ENCODE results near the gene ATP2A1.

ATP2A1 gene
- total RNA-seq = 0.56 to 0.97 reads per million in 2 donors

DNA sequence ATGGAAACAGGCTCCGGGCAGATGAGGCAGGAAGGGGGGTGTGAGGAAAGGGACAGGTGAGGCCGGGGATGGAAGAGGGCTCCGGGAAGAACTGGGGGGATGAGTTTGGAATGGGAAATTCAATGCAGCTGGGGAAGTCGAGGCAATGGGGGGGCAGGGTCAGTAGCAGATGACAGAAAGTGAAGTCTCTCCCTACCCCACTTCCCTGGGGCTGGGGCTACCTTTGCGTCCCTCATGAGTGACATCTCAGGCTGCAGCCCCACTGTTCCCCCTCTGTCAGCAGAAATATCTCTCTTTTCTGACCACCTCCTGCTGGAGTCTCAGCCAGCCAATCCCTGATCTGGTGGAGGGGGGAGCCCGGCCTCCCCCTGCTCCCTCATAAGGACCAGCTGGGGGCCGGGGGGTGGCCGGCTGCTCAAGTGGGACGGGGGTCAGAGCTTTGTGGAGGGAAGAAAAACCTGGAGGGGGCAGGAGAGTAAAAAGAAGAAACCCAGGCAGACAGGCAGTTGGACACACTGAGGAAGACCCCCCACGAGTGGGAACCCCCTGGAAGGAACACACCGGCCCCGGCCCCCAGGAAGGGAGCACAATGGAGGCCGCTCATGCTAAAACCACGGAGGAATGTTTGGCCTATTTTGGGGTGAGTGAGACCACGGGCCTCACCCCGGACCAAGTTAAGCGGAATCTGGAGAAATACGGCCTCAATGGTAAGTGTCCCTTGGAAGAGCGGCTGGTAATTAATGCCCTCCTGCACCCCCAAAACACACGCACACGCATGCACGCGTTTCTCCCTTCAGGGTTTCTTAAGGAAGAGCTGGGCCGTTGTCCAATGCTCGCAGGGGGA, at the start of gene ATP2A1:
Gene ATP2A1 (plus strand): TSS at position 406 of the 844 bp plus-strand sequence. CDS start 184 bp downstream, at position 590.
- DNase-seq = no peak

DNA sequence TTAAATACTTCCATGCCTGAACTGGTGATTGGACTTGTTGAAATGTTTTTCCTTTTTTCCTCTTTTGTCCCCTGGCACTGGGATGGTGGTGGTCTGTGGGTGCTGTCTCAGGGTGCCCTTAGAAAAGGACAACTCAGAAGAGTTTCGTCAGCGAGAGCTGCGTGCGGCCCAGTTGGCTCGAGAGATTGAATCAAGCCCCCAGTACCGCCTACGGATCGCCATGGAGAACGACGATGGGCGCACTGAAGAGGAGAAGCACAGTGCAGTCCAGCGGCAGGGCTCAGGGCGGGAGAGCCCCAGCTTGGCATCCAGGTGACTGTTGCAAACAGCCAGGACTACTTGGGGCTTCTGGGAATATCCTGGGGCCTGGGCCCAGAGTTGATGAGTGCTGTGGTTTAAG, 48.5 kb upstream of the ATP2A1 start:
- no peak for DNase-seq

DNA sequence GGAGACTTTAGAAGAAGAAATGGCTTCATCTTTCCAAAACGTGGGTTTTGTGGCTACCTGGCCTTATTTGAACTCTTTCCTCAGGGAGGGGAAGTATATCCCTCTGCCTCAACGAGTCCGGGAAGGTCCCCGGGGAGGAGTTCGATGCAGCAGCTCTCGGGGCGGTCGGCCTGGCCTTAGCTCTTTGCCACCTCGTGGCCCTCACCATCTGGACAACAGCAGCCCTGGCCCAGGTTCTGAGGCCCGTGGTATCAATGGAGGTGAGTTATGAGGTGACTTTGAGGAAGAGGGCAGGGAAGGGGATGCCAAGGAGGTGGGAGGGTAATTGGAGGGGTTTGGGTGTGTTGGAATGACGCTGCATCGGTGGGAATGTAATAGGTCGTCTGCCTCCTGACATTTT, 47.8 kb upstream of the ATP2A1 start:
- DNase-seq = no peak

DNA sequence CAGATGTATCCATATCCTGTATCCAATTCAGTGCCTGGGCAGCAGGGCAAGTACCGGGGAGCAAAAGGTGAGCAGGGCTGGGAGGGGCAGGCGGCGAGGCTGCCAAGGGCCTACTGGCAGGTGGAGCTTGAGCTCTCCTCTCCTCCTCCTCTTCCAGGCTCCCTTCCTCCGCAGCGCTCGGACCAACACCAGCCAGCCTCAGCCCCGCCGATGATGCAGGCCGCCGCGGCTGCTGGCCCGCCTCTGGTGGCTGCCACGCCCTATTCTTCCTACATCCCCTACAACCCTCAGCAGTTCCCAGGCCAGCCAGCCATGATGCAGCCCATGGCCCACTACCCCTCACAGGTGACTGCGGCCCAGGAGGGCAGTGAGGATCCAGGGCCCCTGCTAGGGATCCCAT, 43.9 kb upstream of the ATP2A1 start:
- no peak for DNase-seq

DNA sequence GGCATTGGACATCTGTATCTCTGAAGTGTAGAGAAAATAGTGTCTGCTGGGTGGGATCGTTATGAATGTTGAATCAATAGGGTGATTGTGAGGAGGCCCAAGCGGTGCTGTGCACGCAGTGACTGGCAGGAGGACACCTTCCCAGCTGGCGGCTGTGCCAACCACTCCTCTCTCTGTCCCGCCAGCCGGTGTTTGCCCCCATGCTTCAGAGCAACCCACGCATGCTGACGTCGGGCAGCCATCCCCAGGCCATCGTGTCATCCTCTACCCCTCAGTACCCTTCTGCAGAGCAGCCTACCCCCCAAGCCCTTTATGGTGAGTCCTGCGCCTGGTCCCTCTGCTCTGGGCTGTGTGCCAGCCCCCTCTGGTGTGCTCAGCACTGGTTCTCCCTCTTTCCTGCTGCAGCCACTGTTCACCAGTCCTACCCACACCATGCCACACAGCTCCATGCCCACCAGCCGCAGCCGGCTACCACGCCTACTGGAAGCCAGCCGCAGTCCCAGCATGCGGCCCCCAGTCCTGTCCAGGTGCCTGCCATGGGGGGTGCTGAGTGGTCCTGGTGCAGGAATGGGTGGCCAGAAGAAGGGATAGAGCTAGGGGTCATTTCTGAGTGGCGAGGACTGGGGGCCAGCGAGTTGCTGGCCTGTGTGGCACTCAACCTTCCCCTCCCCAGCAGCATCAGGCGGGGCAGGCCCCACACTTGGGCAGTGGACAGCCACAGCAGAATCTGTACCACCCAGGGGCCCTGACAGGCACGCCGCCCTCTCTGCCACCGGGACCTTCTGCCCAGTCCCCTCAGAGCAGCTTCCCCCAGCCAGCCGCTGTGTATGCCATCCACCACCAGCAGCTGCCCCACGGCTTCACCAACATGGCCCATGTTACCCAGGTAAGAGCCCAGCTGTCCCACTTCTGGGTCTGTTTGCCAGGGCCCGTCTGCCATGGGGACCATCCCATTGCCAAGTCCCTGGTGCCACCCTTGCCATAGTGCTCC, 43.1 kb upstream of the ATP2A1 start:
- no peak for DNase-seq

DNA sequence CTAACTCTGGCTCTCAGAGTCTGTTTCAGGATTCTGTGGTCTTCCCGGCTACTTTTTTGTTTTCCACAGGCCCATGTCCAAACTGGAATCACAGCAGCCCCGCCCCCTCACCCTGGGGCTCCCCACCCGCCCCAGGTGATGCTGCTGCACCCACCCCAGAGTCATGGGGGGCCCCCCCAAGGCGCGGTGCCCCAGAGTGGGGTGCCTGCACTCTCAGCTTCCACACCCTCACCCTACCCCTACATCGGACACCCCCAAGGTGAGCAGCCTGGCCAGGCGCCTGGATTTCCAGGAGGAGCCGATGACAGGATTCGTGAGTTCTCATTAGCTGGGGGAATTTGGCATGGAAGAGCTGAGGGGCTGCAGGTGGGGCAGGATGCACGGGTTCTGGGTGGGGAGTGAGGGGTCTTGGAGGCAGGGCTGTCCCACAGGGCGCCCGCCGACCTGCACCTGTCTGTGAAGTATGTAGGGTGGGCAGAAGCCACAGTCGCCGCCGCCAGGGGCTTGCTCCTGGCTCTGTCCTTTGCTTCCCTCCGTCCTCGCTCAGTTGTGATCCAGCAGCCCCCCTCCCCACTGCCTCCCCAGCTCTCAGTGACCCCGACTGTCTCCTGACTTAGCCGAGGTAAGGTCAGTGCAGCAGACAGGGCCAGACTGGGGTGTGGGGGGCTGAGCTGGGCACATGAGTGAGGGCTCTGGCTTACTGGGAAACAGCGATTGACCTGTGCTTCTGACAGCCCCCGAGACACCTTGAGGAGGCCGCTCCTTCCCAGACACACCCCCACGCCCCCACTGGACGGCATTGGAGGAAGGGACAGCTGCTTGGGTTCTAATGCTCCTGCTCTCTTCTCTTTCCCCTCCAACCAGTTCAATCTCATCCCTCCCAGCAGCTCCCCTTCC, 42.2 kb upstream of the ATP2A1 start:
- no peak for DNase-seq

DNA sequence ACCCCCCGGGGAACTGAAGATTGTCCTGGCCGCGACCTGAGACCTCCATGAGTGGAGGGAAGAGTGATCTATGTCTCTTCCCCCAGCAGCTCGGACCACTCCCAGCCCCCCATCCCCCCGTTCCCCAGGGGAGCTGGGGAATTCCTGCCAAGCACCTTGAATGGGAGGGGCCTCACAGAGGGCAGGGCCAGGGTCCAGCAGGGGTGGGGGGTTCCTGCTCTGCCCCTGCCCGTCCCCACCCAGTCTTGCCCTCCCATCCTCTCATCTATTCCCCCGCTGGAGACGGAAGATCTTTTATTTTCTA, 41.6 kb upstream of the ATP2A1 start:
- DNase-seq = no peak

DNA sequence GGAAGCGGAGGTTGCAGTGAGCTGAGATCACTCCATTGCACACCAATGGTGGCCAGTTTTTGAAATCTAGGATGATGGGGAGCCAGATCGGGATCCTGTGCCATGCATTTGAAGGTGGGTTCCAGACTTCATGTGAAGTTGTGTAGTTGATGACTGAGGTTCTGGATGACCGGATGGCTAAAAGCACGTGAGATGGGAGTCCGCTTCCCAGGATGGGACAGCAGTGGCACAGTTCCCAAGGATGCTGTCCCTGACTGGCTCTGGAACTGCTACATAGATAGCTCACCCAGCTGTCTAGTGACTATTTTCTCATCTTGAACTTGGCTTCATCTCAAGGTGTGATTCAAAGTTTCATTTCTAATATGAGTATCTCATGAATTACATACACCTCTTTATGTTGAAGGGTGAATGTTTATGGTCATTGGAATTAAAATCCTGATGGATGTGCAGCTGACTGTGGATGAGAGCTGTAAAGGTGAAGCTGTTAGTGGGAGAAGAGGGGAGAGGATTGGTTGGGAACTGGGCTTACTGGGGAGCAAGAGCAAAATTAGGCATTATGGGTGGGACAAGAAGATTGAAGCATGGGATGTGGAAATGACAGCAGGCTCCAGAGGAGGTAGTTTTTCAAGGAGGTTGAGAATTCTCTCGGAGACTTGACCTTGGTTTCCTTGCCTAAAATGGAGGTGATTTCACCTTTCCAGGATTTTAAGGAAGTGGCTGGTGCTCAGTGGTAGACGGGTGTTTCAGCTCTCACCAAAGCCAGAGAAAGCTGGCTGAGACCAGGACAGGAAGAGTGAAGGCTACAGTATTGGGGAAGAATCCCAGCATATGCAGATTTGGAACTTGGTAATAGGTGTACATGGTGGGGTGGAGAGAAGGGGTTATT, 40.4 kb upstream of the ATP2A1 start:
- no peak for DNase-seq

DNA sequence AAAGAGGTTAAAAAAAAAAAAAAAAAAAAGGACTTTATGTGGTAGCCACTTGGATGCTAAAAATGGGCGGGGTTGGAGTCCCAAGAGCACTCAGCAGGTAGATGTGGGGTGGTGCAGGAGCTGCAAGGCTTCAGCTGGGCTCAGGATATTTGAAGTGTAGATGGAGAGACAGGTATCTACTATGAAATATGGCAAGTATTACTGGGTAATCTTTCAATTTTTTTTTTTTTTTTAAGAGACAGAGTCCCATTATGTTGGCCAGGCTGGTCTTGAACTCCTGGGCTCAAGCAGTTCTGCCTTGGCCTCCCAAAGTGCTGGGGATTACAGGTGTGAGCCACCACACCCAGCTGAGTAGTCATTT, 39.8 kb upstream of the ATP2A1 start:
- DNase-seq = no peak

DNA sequence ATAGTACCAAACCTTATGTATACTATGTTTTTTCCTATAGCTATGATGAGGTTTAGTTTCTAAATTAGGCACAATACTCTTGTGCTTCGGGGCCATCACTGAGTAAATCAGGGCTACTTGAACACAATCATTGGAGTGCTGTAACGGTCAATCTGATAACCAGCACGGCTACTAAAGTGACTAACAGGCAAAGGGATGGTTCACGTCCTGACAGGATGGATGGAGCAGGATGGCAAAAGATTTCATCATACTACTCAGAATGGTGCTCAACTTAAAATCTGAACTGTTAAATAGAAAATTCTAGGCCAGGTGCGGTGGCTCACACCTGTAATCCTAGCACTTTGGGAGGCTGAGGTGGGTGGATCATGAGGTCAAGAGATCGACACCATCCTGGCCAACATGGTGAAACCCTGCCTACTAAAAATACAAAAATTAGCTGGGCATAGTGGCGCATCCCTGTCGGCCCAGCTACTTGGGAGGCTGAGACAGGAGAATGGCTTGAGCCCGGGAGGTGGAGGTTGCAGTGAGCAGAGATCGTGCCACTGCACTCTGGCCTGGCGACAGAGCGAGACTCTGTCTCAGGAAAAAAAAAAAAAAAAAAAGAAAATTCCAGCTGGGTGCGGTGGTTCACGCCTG, 39.2 kb upstream of the ATP2A1 start:
- no peak for DNase-seq

DNA sequence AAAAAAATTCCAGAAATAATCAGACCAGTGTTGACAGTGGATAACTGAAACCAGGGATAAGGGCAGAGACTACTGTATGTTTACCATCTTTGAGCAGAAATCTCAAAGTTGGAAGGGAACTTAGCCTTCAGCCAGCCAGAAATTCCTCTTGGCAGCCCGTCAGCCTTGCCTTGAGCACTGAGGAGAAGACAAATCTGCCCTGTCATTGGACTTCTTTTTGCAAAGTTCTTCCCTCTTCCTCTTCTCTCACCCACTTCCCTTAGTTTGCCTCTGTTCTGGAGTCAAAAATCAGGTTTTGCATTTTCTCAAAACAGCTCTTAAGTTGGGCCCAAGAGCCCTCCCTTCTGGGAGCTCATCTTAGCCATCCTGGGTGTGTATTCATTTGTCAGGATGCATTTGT, 38.4 kb upstream of the ATP2A1 start:
- DNase-seq = no peak

DNA sequence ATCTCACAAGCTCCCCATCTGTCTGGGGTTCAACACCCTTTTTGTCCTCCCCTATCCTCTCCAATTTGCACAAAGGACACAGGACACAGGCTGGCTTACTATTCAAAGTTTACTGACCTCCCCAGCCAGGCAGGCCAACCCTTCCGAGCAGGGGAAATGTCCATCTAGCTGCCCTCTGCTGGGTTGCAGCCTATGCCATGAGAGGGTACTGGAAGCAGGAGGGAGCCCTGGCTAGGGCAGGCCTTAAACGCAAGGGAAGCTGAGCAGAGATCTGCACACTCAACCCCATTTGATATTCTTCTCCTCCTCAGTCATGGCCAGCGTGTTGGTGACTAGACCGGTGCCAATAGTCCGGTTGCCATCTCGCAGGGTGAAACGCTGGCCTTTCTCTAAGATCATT, 35.6 kb upstream of the ATP2A1 start:
- no peak for DNase-seq

DNA sequence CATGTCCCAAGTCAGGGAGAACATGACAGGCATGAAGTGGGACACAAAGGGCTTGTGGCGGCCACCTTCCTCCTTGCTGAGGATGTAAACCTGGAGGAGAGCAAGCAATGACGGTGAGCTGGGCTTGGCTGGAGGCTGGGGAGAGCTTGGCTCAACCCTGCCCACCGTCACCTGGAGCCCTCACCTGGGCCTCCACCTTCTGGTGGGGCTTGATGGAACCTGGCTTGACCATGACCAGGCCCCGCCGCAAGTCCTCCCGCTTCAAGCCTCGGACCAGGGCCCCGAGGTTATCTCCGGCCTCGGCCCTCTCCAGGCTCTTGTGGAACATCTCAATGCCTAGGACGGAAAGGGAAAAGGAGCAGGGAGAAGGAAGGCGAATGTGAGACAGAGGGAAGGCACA, 34.5 kb upstream of the ATP2A1 start:
- DNase-seq = no peak

DNA sequence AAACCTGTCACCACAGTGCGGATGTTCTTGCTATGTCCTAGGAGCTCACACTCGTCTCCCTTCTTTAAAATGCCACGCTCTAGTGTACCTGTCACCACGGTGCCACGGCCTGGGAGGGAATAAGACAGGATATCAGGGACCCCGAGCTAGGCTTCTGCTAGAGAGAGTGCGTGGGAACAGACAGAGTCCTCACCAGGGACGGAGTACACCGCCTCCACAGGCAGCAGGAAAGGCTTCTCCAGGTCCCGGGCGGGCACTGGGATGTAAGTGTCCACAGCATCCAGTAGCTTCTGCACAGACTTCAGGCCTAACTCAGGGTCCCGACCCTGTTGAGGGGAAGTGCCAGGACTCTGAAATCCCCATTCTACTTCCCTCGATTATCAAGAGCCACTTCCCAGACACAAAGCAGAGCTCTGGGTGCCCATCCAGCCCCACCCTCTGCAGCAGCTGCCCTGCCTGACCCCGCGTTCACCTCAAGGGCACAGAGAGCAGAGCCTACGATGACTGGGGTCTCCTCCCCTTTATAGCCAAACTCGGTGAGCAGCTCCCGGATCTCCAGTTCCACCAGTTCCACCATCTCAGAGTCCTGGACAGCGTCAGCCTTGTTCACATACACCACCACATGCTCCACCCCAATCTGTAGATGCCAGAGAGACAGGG, 33.9 kb upstream of the ATP2A1 start:
- DNase-seq = no peak

DNA sequence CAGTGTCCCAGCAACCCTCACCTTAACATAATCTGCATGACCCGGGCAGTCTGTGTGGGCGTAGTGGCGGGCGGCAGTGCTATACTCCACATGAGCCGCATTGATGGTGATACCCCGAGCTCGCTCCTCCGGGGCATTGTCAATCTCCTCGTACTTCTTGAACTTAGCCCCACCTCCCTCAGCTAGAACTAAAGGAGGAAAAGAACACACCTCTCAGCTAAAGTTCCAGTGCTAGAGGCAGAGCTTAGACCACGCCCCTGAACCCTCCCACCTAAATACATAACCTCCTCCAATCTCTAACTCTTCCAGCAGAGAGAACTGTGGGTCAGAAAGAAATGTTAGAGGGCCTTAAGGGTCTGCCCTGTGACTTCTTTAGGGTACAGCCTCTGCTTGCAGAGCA, 33.0 kb upstream of the ATP2A1 start:
- DNase-seq = no peak

DNA sequence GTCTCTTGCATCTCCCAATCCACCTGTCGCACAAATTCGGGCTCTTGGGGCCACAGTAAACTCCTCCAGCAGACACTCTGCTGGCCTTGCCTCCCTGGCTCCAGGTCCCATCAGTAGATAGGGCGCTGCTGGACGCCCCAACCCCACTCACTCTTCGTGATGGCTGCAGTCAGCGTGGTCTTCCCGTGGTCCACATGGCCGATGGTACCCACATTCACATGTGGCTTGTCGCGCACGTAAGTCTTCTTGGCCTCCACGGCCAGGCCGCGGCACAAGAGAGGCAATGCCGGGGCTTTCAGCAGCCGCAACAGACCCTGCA, 32.6 kb upstream of the ATP2A1 start:
- DNase-seq = no peak

DNA sequence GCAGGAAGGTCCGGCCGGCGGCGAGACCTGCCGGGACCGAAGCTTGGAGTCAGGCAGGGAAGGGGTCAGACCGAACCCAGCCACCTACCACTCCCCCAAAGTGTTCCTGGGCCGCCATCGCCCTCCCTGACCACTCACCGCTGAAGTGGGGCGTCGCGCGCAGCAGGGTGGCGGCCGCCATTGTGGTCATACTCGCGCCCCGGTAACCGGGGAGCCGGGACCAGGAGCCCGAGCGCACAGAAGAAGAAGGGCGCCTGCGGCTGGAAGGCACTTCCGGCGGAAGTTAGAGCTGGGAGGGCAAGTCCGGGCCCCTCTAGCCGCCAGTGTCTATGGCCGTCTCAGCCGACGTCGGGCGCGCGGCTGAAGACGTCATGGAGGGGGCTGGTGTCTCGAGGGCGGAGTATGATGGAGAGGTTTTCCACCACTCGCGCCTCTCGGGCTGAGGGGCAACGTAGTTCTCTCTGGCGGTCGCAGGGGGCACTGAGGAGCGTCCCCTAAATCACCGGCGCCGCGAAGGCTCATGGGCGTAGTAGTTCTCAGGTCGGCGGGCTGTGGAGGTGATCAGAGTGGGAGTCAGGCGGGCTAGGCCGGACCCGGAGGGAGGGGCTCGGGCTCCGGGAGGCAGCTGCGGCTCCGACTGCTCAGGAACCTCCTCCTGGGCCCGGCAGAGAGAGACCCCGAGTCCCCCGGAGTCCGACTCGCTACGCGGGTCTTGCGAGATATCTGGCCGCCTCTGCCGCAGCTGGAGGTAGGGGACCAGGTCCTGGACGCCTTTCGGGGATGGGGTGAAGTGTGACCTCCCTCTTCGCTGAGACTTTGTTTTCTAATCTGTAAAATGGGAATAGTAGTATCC, 32.0 kb upstream of the ATP2A1 start, which contains the start of gene TUFM:
Gene TUFM (minus strand): TSS at position 269 of the 853 bp plus-strand sequence. CDS start 79 bp downstream, at position 190.
- DNase-seq = peak; percentile 97

DNA sequence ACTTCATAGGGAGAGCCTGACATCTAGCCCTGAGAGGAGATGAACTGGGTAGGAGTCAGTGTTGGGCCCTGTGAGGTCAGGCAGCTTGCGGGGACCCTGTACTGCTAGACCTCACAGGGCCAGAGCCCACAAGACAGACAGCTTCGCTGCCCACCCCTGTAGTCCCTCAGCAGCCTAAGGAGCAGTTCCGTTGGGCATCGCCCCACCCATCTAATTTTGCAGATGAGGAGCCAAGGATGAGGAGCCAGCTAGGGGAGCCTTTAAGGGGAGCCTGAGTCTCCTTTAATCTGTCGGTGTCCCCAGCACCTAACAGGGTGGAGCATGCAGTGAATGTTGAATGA, 31.4 kb upstream of the ATP2A1 start:
- DNase-seq = no peak

DNA sequence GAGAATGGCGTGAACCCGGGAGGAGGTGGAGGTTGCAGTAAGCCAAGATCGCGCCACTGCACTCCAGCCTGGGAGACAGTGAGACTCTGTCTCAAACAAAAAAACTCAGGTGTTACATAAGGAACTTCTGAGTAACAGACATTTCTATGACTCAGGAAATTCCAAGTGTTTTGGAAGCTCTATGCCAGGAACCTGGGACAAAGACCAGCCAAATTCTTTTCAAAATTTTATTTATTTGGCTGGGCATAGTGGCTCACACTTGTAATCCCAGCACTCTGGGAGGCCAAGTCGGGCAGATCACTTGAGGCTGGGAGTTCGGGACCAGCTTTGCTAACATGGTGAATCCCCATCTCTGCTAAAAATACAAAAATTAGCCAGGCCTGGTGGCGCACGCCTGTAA, 19.9 kb upstream of the ATP2A1 start:
- DNase-seq = no peak

DNA sequence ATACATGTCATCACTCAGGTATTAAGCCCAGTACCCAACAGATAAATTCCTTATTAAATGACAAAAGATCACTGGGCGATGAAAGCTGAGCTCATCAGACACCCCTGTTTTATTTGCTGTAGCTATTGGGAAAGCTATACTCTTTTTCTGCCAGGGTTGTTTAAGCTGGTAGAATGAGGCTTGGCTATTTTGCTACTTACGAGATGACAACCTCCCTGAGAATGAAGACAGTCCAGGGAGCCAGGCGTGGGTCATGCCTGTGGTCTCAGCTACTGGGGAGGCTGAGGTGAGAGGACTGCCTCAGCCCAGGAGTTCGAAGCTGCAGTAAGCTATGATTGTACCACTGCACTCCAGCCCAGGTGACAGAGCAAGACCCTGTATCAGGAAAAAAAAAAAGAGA, 19.0 kb upstream of the ATP2A1 start:
- DNase-seq = no peak
